ENCODE results near the gene MT1E. TPM values are rescaled to one million over a fixed set of nuclear protein-coding genes. Genes with fewer than 3 reads are reported as not detected.

Gene MT1E
- total RNA-seq, 1 donor from 2014 or later, result not detected

DNA sequence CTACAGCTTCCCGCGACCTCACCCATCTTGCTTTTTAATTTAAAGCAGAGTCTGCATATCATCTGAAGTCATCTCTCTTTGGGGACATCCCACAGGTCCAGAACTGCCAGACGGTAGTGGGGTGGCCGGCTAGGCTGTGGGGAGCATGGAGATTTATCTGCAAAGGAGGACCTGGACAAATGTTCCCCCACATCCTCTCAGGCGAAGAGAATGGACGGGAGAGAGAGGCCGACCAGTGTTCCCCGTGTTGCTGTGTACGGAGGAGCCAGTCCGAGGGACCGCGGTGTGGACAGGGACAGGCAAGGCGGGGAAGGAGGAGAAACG is 6.2 kb downstream of the MT1E start:
- Mint-ChIP-seq H3K36me3 (ENCODE audit: unreplicated experiment) (no peaks in the 10 kb centered on the region), H3K4me3 (ENCODE audit: unreplicated experiment) (peak overlapping the region; percentile 85), H3K4me1 (ENCODE audit: low read depth, unreplicated experiment) (peaks cover 11% of the 10 kb centered on the region), H3K9me3 (ENCODE audit: unreplicated experiment) (peaks cover 9% of the 10 kb centered on the region), H3K27ac (ENCODE audit: unreplicated experiment) (no peak overlapping the region), H3K27me3 (ENCODE audit: unreplicated experiment) (peaks cover 30% of the 10 kb centered on the region)
- TF ChIP-seq, protein P1, sequence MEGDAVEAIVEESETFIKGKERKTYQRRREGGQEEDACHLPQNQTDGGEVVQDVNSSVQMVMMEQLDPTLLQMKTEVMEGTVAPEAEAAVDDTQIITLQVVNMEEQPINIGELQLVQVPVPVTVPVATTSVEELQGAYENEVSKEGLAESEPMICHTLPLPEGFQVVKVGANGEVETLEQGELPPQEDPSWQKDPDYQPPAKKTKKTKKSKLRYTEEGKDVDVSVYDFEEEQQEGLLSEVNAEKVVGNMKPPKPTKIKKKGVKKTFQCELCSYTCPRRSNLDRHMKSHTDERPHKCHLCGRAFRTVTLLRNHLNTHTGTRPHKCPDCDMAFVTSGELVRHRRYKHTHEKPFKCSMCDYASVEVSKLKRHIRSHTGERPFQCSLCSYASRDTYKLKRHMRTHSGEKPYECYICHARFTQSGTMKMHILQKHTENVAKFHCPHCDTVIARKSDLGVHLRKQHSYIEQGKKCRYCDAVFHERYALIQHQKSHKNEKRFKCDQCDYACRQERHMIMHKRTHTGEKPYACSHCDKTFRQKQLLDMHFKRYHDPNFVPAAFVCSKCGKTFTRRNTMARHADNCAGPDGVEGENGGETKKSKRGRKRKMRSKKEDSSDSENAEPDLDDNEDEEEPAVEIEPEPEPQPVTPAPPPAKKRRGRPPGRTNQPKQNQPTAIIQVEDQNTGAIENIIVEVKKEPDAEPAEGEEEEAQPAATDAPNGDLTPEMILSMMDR (IDR thresholded peaks at IDR 0.05; ENCODE audit: partially characterized antibody, unreplicated experiment), result no peak
- no peak for DNase-seq

DNA sequence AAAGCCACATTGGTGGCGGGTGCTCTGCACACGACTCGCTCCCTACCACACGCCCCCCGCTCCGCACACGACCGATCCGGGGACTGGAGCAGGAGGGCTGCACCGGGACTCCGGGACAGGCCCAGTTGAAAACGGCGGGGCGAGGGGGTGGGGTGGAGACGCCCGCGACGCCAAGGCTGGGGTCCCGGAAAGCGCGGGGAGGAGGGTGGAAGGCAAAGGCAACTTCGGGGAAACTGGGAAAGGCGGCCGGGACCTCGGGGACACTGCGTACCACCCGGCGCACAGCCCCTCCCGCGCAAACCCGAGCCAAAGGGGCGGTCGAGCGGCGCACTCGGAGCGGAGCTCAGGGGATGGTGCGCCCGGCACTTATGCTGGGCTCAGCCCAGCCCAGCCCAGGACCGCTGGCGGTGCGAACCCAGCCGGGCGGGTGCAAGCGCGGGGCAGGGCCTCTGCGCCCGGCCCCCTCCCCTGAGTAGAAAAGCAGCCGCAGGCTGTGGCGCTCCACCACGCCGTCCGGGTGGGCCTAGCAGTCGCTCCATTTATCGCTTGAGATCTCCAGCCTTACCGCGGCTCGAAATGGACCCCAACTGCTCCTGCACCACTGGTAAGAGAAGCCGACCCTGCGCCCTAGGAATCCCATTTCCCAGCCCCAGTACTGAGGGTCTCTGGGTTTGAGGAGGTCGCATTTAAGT is 6.7 kb downstream of the MT1E start, which contains the start of gene MT1M:
TSS of gene MT1M (plus strand) at position 504 of the 692 bp plus-strand sequence. CDS start at position 577, 73 bp downstream.
- Mint-ChIP-seq H3K4me1 (ENCODE audit: low read depth, unreplicated experiment) (peaks cover 11% of the 10 kb centered on the region), H3K27me3 (ENCODE audit: unreplicated experiment) (peaks cover 28% of the 10 kb centered on the region), H3K36me3 (ENCODE audit: unreplicated experiment) (no peaks in the 10 kb centered on the region), H3K4me3 (ENCODE audit: unreplicated experiment) (peak within 1 kb of the TSS; percentile 85), H3K27ac (ENCODE audit: unreplicated experiment) (no peak within 1 kb of the TSS), H3K9me3 (ENCODE audit: unreplicated experiment) (peaks cover 9% of the 10 kb centered on the region)
- TF ChIP-seq, protein P1 (IDR thresholded peaks at IDR 0.05; ENCODE audit: partially characterized antibody, unreplicated experiment), result no peak
- no peak for DNase-seq

DNA sequence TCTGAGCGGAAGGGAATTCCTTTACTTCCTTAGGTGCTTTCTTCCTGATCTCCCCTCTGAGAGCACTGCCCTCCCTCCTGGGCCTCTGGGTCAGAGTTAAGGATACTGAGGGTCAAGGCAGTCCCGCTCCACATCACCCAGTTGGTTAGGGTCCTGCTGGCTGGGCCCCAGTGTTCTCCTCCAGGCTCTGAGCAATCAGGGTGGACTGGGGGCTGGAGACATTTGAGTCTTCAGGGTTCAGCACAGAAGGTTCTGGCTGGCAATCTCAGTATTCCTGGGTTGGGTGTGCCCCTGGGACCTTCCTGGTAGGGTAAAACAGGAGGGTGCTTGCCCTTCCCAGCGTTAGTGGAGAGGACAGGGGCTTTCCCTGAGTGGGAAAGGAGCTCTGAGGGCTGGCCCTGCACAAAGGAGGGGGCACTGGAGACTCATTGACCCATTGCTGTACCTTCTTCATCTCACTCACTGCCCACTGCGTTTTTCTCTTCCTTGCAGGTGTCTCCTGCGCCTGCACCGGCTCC is 7.3 kb downstream of the MT1E start:
- Mint-ChIP-seq H3K4me1 (ENCODE audit: low read depth, unreplicated experiment) (peaks cover 13% of the 10 kb centered on the region), H3K4me3 (ENCODE audit: unreplicated experiment) (peak overlapping the region; percentile 70), H3K9me3 (ENCODE audit: unreplicated experiment) (peaks cover 9% of the 10 kb centered on the region), H3K27ac (ENCODE audit: unreplicated experiment) (no peak overlapping the region), H3K27me3 (ENCODE audit: unreplicated experiment) (peaks cover 31% of the 10 kb centered on the region), H3K36me3 (ENCODE audit: unreplicated experiment) (no peaks in the 10 kb centered on the region)
- no peak for DNase-seq
- TF ChIP-seq, protein P1 (IDR thresholded peaks at IDR 0.05; ENCODE audit: partially characterized antibody, unreplicated experiment), result no peak

DNA sequence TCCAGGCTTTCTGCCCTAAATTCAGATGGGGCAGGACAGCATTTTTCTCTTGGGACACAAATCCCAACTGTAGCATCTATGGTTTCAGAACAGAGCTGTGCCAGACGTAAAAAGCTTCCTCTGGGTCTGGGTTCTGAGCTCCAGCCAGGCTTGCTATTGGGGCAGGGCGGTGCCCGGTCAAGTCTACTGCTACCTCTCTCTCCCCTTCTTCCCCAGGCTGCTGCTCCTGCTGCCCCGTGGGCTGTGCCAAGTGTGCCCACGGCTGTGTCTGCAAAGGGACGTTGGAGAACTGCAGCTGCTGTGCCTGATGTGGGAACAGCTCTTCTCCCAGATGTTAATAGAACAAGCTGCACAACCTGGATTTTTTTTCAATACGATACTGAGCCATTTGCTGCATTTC is 8.0 kb downstream of the MT1E start:
- TF ChIP-seq, protein P1 (IDR thresholded peaks at IDR 0.05; ENCODE audit: partially characterized antibody, unreplicated experiment), result no peak
- no peaks in the 10 kb centered on the region for H3K36me3 Mint-ChIP-seq (ENCODE audit: unreplicated experiment)
- peaks cover 14% of the 10 kb centered on the region for H3K4me1 Mint-ChIP-seq (ENCODE audit: low read depth, unreplicated experiment)
- H3K4me3 Mint-ChIP-seq (ENCODE audit: unreplicated experiment), result no peak overlapping the region
- H3K27me3 Mint-ChIP-seq (ENCODE audit: unreplicated experiment), result peaks cover 34% of the 10 kb centered on the region
- no peak for DNase-seq
- H3K9me3 Mint-ChIP-seq (ENCODE audit: unreplicated experiment), result peaks cover 9% of the 10 kb centered on the region
- H3K27ac Mint-ChIP-seq (ENCODE audit: unreplicated experiment), result no peak overlapping the region

DNA sequence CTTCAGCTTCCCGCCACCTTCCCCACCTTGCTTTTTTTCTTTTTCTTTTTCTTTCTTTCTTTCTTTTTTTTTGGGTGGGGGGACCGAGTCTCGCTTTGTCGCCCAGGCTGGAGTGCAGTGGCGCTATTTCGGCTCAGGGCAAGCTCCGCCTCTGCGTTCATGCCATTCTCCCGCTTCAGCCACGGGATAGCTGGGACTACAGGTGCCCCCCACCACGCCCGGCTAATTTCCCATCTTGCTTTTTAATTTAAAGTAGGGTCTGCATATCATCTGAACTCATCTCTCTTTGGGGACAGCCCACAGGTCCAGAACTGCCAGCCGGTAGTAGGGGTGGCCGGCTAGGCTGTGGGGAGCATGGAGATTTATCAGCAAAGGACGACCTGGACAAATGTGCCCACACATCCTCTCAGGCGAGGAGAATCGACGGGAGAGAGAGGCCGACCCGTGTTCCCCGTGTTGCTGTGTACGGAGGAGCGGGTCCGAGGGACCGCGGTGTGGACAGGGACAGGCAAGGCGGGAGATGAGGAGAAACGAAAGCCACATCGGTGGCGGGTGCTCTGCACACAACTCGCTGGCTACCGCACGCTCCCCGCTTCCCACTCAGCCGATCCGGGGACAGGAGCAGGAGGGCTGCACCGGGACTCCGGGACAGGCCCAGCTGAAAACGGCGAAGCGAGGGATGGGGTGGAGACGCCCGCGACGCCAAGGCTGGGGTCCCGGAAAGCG is 9.3 kb downstream of the MT1E start:
- no peak overlapping the region for H3K27ac Mint-ChIP-seq (ENCODE audit: unreplicated experiment)
- peaks cover 9% of the 10 kb centered on the region for H3K9me3 Mint-ChIP-seq (ENCODE audit: unreplicated experiment)
- no peaks in the 10 kb centered on the region for H3K36me3 Mint-ChIP-seq (ENCODE audit: unreplicated experiment)
- TF ChIP-seq, protein P1 (IDR thresholded peaks at IDR 0.05; ENCODE audit: partially characterized antibody, unreplicated experiment), result no peak
- H3K4me1 Mint-ChIP-seq (ENCODE audit: low read depth, unreplicated experiment), result peaks cover 14% of the 10 kb centered on the region
- H3K4me3 Mint-ChIP-seq (ENCODE audit: unreplicated experiment), result peak overlapping the region; percentile 57
- DNase-seq, result no peak
- H3K27me3 Mint-ChIP-seq (ENCODE audit: unreplicated experiment), result peaks cover 38% of the 10 kb centered on the region

Data from glutamatergic neuron (in vitro differentiated cells).